Occipital lobe (tissue), 2 donors: ENCODE data around the gene KCNV2. TPM values are rescaled to one million over a fixed set of nuclear protein-coding genes. Genes with fewer than 3 reads are reported as not detected.

Source experiments
- DNase-seq: peaks from one replicate; lab custom pipeline; 2025; lab: John Stamatoyannopoulos, UW
- total RNA-seq: library from RNA; depleted of rRNA; stranded (reverse); fragments of >200 nt; gene quantifications from one replicate; pipeline ENCODE4 v1.2.3, GENCODE V29; 2014

KCNV2 gene
- total RNA-seq, 1 donor from 2014 or later = not detected

DNA sequence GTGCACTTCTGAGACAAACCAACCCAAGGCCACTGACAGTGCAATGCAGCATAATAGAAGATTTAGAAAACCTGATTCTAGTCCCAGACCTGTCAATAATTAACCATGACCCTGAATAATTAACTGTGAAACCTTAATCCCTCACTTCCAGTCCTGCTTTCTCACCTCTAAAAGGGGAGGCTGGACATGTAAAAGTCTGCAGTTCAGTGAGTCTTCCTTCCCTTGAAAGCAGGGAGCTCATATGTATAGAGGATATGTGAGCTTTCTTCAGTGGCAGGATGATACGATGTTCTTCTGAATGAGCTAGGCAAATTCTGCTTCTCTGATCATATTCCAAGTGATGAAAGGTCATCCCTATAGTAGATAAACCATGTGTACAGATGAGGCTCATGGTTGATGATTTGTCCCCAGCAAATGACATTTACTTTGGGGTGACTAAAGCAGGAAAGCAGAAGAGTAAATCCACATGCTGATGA is 2.9 kb downstream of the KCNV2 start:
- DNase-seq = no peak

DNA sequence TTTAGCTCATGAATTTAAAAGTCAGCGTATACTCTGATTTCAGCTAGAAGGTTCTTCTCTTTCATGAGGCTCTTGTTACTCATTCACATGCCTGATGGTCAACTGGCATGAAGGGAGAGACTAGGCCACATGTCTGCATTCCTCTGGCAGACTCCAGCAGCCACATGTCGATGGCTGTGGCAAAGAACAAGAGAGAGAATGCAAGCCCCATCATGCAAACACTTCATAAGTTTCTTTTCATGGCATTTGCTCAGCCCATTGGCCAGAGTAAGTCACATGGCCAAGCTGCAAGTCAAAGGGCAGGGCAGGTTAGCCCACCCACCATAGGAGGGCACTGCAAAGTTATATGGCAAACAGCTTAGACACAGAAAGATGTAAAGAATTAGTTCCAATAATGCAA is 5.4 kb downstream of the KCNV2 start:
- DNase-seq = no peak

DNA sequence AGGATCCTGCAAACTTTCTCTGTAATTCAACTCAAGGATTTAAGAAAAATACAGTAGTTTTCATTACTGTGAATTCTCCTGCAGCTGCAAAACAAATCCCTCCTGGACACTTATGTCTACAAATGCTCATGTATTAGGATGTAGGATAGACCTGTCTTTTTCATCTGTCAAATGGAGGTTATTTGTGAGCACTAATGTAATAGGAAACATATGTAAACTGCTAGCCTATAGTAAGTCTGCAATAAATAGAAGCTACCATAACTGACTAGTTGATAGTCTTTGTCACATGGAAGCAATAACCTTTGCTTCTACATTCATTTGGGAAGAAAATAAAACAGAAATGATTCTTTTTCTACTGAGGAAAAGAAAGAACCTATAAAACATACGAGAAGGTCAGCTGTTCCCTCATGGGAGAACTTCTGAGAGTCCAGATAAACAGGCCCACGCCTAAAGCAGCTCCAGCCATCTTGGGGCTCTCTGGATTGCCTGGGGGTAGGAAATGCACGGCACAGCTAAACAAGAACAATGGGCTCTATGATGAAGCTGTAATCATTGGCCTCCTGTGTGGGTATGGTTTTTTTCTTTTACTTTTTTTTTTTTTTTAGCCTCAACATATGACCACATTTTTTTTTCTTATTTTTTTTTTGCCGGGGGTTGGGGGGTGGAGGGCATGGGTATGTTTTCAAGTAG is 6.2 kb downstream of the KCNV2 start:
- no peak for DNase-seq

DNA sequence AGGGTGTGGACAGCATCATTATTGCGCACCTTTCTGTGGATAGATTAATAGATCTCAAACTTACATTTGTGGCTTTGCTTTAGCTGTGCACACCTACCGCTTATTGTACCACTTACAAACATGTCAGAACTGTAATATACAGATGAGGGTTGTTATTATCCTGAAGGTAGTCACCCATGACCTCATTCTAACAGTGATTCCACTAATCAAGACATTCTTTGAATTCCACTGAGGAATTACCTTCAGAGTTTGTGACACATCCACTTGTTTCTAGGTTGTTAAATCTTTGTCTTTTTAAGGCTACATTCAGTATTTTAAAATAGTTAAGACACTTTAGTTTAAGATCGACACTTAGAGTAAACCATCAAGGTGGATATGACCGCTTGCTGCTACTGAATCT is 7.8 kb downstream of the KCNV2 start:
- DNase-seq = no peak

DNA sequence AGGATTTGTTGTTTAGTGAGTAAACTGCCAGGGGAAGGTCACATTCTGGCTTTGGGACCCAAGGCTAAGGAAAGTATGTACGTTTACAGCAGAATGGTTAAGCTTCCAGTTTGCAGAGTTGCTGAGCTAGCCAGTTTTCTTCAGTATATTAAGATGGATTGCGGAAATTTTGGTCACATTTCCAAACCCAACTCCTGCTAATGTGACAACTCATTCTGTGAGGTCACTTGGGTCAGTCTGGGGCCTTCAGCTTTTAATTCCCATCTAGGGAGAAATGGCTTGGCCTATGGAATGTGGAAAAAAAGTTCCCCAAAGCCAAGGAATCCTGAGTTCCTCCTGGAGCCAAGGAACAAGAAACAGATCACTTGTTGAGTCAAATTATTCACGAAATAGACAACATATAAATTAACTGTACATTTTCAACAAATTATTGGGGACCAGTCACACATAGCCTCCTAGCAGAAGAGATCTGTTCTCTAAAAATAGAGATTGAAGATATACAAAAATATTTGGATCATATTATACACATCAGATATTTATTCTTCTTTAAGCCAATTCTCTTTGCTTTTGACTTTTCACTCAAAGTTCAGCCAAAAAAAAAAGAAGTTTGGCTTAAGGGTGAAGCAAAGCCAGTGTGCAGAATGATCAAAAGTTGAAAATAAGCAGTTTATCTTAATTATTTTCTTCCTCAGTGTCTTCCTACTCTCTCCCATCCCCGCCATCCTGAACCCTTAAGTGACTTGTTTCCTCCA is 8.8 kb downstream of the KCNV2 start:
- DNase-seq = no peak

DNA sequence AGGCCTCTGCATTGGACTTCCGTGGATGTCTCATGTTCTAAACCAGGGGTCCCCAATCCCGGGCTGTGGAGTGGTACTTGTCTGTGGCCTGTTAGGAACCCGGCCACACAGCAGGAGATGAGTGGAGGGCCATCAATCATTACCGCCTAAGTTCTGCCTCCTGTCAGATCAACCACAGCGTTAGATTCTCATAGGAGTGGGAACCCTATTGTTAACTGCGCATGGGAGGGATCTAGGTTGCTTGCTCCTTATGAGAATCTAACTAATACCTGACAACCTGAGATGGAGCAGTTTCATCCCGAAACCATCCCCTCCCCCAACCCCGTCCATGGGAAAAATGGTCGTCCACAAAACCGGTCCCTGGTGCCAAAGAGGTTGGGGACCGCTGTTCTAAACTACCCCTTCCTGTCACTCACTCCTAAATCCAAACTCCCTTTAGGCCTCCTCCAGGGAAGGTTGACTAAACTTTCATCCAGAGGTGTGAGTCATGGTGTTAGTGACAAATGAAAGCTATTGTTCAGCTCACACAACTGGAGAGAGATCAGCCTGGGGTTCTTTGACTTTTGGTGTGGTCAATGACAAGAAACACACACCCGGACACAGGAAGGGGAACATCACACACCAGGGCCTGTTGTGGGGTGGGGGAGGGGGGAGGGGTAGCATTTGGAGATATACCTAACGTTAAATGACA is 9.5 kb downstream of the KCNV2 start:
- no peak for DNase-seq

GRCh38 chr9:2727374-2727773 is 10.1 kb downstream of the KCNV2 start:
- DNase-seq = no peak

GRCh38 chr9:2727966-2728613 is 10.8 kb downstream of the KCNV2 start:
- DNase-seq = no peak

- DNase-seq = no peak
Measured at GRCh38 chr9:2729003-2729402, 11.7 kb downstream of the KCNV2 start.

DNA sequence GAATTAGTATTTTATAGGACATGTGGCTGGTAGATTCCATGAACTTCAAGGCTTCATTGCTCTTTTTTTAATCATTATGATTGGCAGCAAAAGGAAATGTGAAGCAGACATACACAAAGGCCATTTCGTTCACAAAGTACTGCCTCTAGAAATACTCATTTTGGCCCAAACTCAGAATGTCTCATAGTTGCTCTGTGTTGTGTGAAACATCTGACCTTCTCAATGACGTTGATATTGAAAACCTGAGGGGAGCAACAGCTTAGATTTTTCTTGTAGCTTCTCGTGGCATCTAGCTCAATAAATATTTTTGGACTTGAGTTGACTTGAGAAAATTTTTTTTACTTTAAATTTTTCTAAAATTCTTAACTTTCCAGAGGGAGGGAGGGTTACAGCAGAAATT is 12.4 kb downstream of the KCNV2 start:
- no peak for DNase-seq

GRCh38 chr9:2730971-2731370 is 13.7 kb downstream of the KCNV2 start:
- no peak for DNase-seq

- DNase-seq = no peak
Measured at GRCh38 chr9:2732492-2732891, 15.2 kb downstream of the KCNV2 start.

DNA sequence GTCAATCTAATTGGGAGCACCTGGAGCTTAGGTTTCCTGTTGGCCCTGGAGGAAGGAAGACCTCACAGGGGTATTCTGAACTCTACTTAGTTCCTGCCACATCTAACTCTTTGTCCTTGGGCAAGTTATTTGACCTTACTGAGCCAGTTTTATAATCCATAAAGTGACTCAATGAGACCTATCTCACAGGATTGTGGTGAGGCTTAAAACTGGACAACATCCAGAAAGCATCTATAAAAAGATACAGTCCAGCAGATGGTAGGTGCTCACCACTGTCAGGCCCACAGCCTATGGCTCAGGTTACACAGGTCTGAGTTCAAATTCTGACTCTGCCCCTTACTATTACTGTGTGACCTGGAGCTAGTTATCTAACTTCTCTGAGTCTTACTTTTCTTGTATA is 23.3 kb downstream of the KCNV2 start:
- no peak for DNase-seq

- no peak for DNase-seq
Measured at GRCh38 chr9:2741441-2742158, 24.3 kb downstream of the KCNV2 start.

DNA sequence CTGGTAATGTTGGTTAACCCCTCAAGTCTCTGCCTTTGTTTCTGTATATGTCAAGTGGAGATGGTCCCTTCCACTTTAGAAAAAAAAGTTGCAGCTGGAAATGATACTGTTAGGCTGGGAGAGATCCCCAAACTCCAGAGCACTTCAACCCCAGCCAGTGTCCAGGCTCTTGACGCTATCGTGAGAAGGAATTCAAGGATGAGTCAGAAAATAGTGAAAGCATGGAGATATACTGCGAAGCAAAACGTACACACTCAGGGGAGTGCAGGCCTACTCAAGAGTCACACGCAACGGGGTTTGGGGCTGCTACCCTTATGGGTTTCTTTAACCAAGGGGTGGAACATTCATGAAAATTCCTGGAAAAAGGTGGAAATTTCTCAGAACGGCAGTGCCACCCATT is 24.9 kb downstream of the KCNV2 start:
- no peak for DNase-seq

GRCh38 chr9:2743937-2744529 is 26.7 kb downstream of the KCNV2 start:
- no peak for DNase-seq

DNA sequence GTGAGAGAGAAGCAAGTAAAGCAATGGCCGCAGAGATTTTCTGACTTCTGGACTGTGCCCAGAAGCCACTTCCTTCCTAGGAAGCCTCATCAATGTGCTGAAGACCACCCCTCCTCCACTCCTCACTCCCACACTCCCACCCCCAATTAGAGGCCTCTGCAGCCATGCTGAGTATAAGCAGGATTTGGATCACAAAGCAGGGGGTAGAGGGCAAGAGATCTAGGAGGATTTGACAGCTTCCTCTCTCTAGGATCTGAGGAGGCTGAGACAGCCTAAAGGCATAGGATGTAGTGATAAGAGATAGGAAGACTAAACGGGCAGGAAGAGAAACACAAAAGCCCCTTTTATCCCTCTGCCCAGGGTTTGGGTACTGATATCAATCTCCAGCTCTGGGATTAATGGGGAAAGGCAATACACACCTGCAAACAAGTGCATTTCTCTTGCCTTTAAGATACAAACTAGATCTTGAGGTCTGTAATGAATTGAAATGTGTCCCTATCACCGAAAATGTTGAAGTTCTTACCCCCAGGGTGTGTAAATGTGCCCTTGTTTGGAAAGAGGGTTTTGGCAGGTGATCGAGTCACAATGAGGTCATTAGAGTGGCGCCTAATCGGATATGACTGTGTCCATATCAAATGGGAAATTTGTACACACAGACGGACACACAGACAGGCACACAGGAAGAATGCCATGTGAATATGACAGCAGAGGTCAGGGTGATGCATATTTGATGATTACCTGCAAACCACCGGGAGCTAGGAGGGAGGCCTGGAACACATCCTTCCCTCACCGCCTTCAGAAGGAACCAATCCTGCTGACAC is 28.5 kb downstream of the KCNV2 start:
- DNase-seq = no peak

DNA sequence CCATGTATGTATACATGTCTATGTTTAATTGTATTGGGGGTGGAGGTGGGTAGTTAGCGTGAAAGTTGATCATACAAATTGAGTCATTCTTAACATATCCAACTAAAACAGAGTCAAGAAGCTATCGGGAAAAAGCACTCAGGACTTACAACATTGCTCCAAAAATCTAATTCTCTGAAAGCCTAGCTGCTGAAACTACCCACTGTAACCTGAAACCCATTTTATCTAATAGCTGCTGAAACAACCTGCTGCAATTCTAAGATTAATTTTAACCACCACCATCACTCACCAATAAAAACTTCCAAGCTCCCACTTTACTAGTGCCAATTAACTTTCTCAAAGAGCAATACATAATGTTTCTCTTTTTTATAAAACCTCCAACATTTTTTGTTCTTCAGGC is 32.2 kb downstream of the KCNV2 start:
- DNase-seq = no peak

- DNase-seq = no peak
Measured at GRCh38 chr9:2755285-2755684, 38.0 kb downstream of the KCNV2 start.
